ENCODE data around the gene ETNK2. TPM values are rescaled to one million over a fixed set of nuclear protein-coding genes. Genes with fewer than 3 reads are reported as not detected.

ETNK2 gene
- total and polyA plus RNA-seq, 4 donors, result 10.1 to 18.0 (median 14.4) TPM

GRCh38 chr1:204126956-204127355 lies 24.9 kb downstream of the ETNK2 start:
- no peak overlapping the region for H3K27ac ChIP-seq (ENCODE audit: low read depth in 1 of 2, low read length in 2 of 2)

GRCh38 chr1:204126386-204126785 lies 25.5 kb downstream of the ETNK2 start:
- Histone ChIP-seq H3K27me3 (ENCODE audit: control insufficient read depth in 1 of 2, insufficient read depth in 2 of 2, low read length in 1 of 2) (no peaks in the 10 kb centered on the region), H3K4me3 (ENCODE audit: low read length in 2 of 2) (no peak overlapping the region), H3K27ac (ENCODE audit: low read depth in 1 of 2, low read length in 2 of 2) (no peak overlapping the region), H3K9me3 (ENCODE audit: control insufficient read depth, low read length) (no peaks in the 10 kb centered on the region), H3K36me3 (ENCODE audit: control insufficient read depth in 1 of 2, insufficient read depth in 2 of 2, low read length in 1 of 2) (peaks cover 0 to 2% of the 10 kb centered on the region in 2 donors), H3K4me1 (ENCODE audit: control insufficient read depth in 1 of 2, insufficient read depth in 2 of 2, low read length in 2 of 2) (no peaks in the 10 kb centered on the region)
- 24 to 35% methylated on average over 8 of the region's 8 CpGs for WGBS, 2 donors
- ATAC-seq (ENCODE audit: low FRiP score) (no peak), DNase-seq (no peak)
- intact Hi-C loops (cut with DNase I), result loop anchor here (2.0 kb wide), 2 partner anchors 54 to 266 kb away; partner anchors contain the start of genes SNRPE (in 1 of the 2) and SOX13 (in 1 of the 2)

More at GRCh38 chr1:204126956-204127355, 24.9 kb downstream of the ETNK2 start:
- H3K4me1 ChIP-seq (ENCODE audit: control insufficient read depth in 1 of 2, insufficient read depth in 2 of 2, low read length in 2 of 2), result no peaks in the 10 kb centered on the region
- no peak overlapping the region for H3K4me3 ChIP-seq (ENCODE audit: low read length in 2 of 2)
- DNase-seq (no peak), ATAC-seq (ENCODE audit: low FRiP score) (no peak)
- H3K36me3 ChIP-seq (ENCODE audit: control insufficient read depth in 1 of 2, insufficient read depth in 2 of 2, low read length in 1 of 2), result peaks cover 0 to 2% of the 10 kb centered on the region in 2 donors
- H3K27me3 ChIP-seq (ENCODE audit: control insufficient read depth in 1 of 2, insufficient read depth in 2 of 2, low read length in 1 of 2), result no peaks in the 10 kb centered on the region
- H3K9me3 ChIP-seq (ENCODE audit: control insufficient read depth, low read length), result no peaks in the 10 kb centered on the region
- intact Hi-C loops (cut with DNase I), result loop anchor here (2.0 kb wide), 2 partner anchors 54 to 266 kb away; partner anchors contain the start of genes SNRPE (in 1 of the 2) and SOX13 (in 1 of the 2)
- WGBS, 2 donors, result 8 to 13% methylated on average over 7 of the region's 7 CpGs

- Histone ChIP-seq H3K36me3 (ENCODE audit: control insufficient read depth in 1 of 2, insufficient read depth in 2 of 2, low read length in 1 of 2) (peaks cover 0 to 2% of the 10 kb centered on the region in 2 donors), H3K27me3 (ENCODE audit: control insufficient read depth in 1 of 2, insufficient read depth in 2 of 2, low read length in 1 of 2) (no peaks in the 10 kb centered on the region), H3K9me3 (ENCODE audit: control insufficient read depth, low read length) (no peaks in the 10 kb centered on the region), H3K27ac (ENCODE audit: low read depth in 1 of 2, low read length in 2 of 2) (no peak overlapping the region), H3K4me3 (ENCODE audit: low read length in 2 of 2) (no peak overlapping the region), H3K4me1 (ENCODE audit: control insufficient read depth in 1 of 2, insufficient read depth in 2 of 2, low read length in 2 of 2) (no peaks in the 10 kb centered on the region)
- 81 to 82% methylated on average over 18 of the region's 18 CpGs for WGBS, 2 donors
- DNase-seq (no peak), ATAC-seq (ENCODE audit: low FRiP score) (no peak)
- intact Hi-C loops (cut with DNase I), result loop anchor here (2.0 kb wide), 2 partner anchors 53 to 265 kb away; partner anchors contain the start of genes SNRPE (in 1 of the 2) and SOX13 (in 1 of the 2)
Measured at GRCh38 chr1:204125759-204126351, 26.0 kb downstream of the ETNK2 start.

- WGBS, 2 donors, result 86 to 88% methylated on average over 22 of the region's 22 CpGs
- Histone ChIP-seq H3K27ac (ENCODE audit: low read depth in 1 of 2, low read length in 2 of 2) (no peak overlapping the region), H3K9me3 (ENCODE audit: control insufficient read depth, low read length) (no peaks in the 10 kb centered on the region), H3K27me3 (ENCODE audit: control insufficient read depth in 1 of 2, insufficient read depth in 2 of 2, low read length in 1 of 2) (no peaks in the 10 kb centered on the region), H3K36me3 (ENCODE audit: control insufficient read depth in 1 of 2, insufficient read depth in 2 of 2, low read length in 1 of 2) (peaks cover 0 to 4% of the 10 kb centered on the region in 2 donors), H3K4me1 (ENCODE audit: control insufficient read depth in 1 of 2, insufficient read depth in 2 of 2, low read length in 2 of 2) (no peaks in the 10 kb centered on the region), H3K4me3 (ENCODE audit: low read length in 2 of 2) (no peak overlapping the region)
- intact Hi-C loops (cut with DNase I), result no loop called here
- ATAC-seq (ENCODE audit: low FRiP score) (no peak), DNase-seq (no peak)
Measured at GRCh38 chr1:204124639-204125038, 27.2 kb downstream of the ETNK2 start.

- Histone ChIP-seq H3K4me1 (ENCODE audit: control insufficient read depth in 1 of 2, insufficient read depth in 2 of 2, low read length in 2 of 2) (no peaks in the 10 kb centered on the region), H3K9me3 (ENCODE audit: control insufficient read depth, low read length) (no peaks in the 10 kb centered on the region), H3K36me3 (ENCODE audit: control insufficient read depth in 1 of 2, insufficient read depth in 2 of 2, low read length in 1 of 2) (peaks cover 0 to 4% of the 10 kb centered on the region in 2 donors), H3K4me3 (ENCODE audit: low read length in 2 of 2) (no peak overlapping the region), H3K27ac (ENCODE audit: low read depth in 1 of 2, low read length in 2 of 2) (no peak overlapping the region), H3K27me3 (ENCODE audit: control insufficient read depth in 1 of 2, insufficient read depth in 2 of 2, low read length in 1 of 2) (no peaks in the 10 kb centered on the region)
- ATAC-seq (ENCODE audit: low FRiP score) (no peak), DNase-seq (no peak)
- intact Hi-C loops (cut with DNase I), result no loop called here
- WGBS, 2 donors, result 71 to 73% methylated on average over 9 of the region's 9 CpGs
Measured at GRCh38 chr1:204123376-204123775, 28.5 kb downstream of the ETNK2 start.

GRCh38 chr1:204121840-204122555 lies 29.8 kb downstream of the ETNK2 start:
- Histone ChIP-seq H3K36me3 (ENCODE audit: control insufficient read depth in 1 of 2, insufficient read depth in 2 of 2, low read length in 1 of 2) (peaks cover 0 to 4% of the 10 kb centered on the region in 2 donors), H3K27ac (ENCODE audit: low read depth in 1 of 2, low read length in 2 of 2) (no peak overlapping the region), H3K27me3 (ENCODE audit: control insufficient read depth in 1 of 2, insufficient read depth in 2 of 2, low read length in 1 of 2) (no peaks in the 10 kb centered on the region), H3K9me3 (ENCODE audit: control insufficient read depth, low read length) (no peaks in the 10 kb centered on the region), H3K4me3 (ENCODE audit: low read length in 2 of 2) (no peak overlapping the region), H3K4me1 (ENCODE audit: control insufficient read depth in 1 of 2, insufficient read depth in 2 of 2, low read length in 2 of 2) (no peaks in the 10 kb centered on the region)
- WGBS, 2 donors, result 89 to 93% methylated on average over 17 of the region's 17 CpGs
- no peak for DNase-seq
- no peak for ATAC-seq (ENCODE audit: low FRiP score)
- intact Hi-C loops (cut with DNase I), result no loop called here

GRCh38 chr1:204116539-204116938 lies 35.3 kb downstream of the ETNK2 start:
- ATAC-seq (ENCODE audit: low FRiP score), result no peak
- WGBS, 2 donors, result 89 to 93% methylated on average over 4 of the region's 4 CpGs
- Histone ChIP-seq H3K4me3 (ENCODE audit: low read length in 2 of 2) (no peak overlapping the region), H3K27me3 (ENCODE audit: control insufficient read depth in 1 of 2, insufficient read depth in 2 of 2, low read length in 1 of 2) (no peaks in the 10 kb centered on the region), H3K27ac (ENCODE audit: low read depth in 1 of 2, low read length in 2 of 2) (no peak overlapping the region), H3K36me3 (ENCODE audit: control insufficient read depth in 1 of 2, insufficient read depth in 2 of 2, low read length in 1 of 2) (peaks cover 0 to 2% of the 10 kb centered on the region in 2 donors), H3K4me1 (ENCODE audit: control insufficient read depth in 1 of 2, insufficient read depth in 2 of 2, low read length in 2 of 2) (no peaks in the 10 kb centered on the region), H3K9me3 (ENCODE audit: control insufficient read depth, low read length) (no peaks in the 10 kb centered on the region)
- peak in 1 of 2 donors; percentile 55 for DNase-seq
- intact Hi-C loops (cut with DNase I), result no loop called here

GRCh38 chr1:204115116-204115515 lies 36.7 kb downstream of the ETNK2 start:
- Histone ChIP-seq H3K36me3 (ENCODE audit: control insufficient read depth in 1 of 2, insufficient read depth in 2 of 2, low read length in 1 of 2) (no peaks in the 10 kb centered on the region), H3K4me3 (ENCODE audit: low read length in 2 of 2) (no peak overlapping the region), H3K27ac (ENCODE audit: low read depth in 1 of 2, low read length in 2 of 2) (no peak overlapping the region), H3K27me3 (ENCODE audit: control insufficient read depth in 1 of 2, insufficient read depth in 2 of 2, low read length in 1 of 2) (no peaks in the 10 kb centered on the region), H3K4me1 (ENCODE audit: control insufficient read depth in 1 of 2, insufficient read depth in 2 of 2, low read length in 2 of 2) (no peaks in the 10 kb centered on the region), H3K9me3 (ENCODE audit: control insufficient read depth, low read length) (no peaks in the 10 kb centered on the region)
- ATAC-seq (ENCODE audit: low FRiP score) (no peak), DNase-seq (no peak)
- 77 to 84% methylated on average over 4 of the region's 4 CpGs for WGBS, 2 donors
- intact Hi-C loops (cut with DNase I), result no loop called here
